HG03354 (cell line): Measurements from ENCODE around the gene CISD3.

Experiments
- ATAC-seq: cut with Tn5 transposase; IDR thresholded peaks from one replicate; pipeline ENCODE4 v1.9.1; 2021; ENCODE audit warnings: mild to moderate bottlenecking; ENCODE audit not compliant: unreplicated experiment, poor library complexity, severe bottlenecking

The CISD3 gene

GRCh38 chr17:38729886-38730525, at the start of gene CISD3:
CISD3 (plus strand) TSS chr17:38730341; CDS start chr17:38730359, 18 bp downstream.
- ATAC-seq, result peak; percentile 82

GRCh38 chr17:38681096-38681495, 49.0 kb upstream of the CISD3 start:
- no peak for ATAC-seq

GRCh38 chr17:38685491-38685890, 44.6 kb upstream of the CISD3 start:
- ATAC-seq, result no peak

GRCh38 chr17:38687286-38687685, 42.9 kb upstream of the CISD3 start:
- ATAC-seq, result no peak

GRCh38 chr17:38690386-38690785, 39.8 kb upstream of the CISD3 start:
- ATAC-seq, result no peak

GRCh38 chr17:38691154-38691553, 39.0 kb upstream of the CISD3 start:
- no peak for ATAC-seq

- no peak for ATAC-seq
These were observed 36.3 kb upstream of the CISD3 start for GRCh38 chr17:38693700-38694329.

GRCh38 chr17:38697061-38697820, 32.9 kb upstream of the CISD3 start:
- no peak for ATAC-seq

GRCh38 chr17:38698760-38699159, 31.4 kb upstream of the CISD3 start:
- ATAC-seq, result no peak

GRCh38 chr17:38701504-38702165, 28.5 kb upstream of the CISD3 start:
- peak; percentile 31 for ATAC-seq

GRCh38 chr17:38702166-38702915, 27.8 kb upstream of the CISD3 start:
- peak; percentile 33 for ATAC-seq

GRCh38 chr17:38702916-38703741, 27.0 kb upstream of the CISD3 start:
- peak; percentile 10 for ATAC-seq

- ATAC-seq, result peak; percentile 34
These were observed 26.2 kb upstream of the CISD3 start for GRCh38 chr17:38703742-38704605.

- ATAC-seq, result peak; percentile 28
These were observed 25.3 kb upstream of the CISD3 start, which contains the start of gene MLLT6 for GRCh38 chr17:38704606-38705522. MLLT6 (plus strand) TSS chr17:38705273; CDS start chr17:38705633, 360 bp downstream.

GRCh38 chr17:38705523-38705802, 24.7 kb upstream of the CISD3 start:
- no peak for ATAC-seq

GRCh38 chr17:38705803-38706504, 24.2 kb upstream of the CISD3 start:
- ATAC-seq, result no peak
